HFFc6 (cell line): ENCODE measurements around the gene TM4SF4. TPM values are rescaled to one million over a fixed set of nuclear protein-coding genes. Genes with fewer than 3 reads are reported as not detected.

ENCODE experiments used
- DNase-seq: peaks from one replicate; pipeline ENCODE4 v3.0.0-alpha.2; 2018
- H3K27ac Mint-ChIP-seq: 2 replicates; pipeline ENCODE4 v1.8.0; 2020; ENCODE audit warnings: mild to moderate bottlenecking, mixed read lengths
- H3K27me3 Mint-ChIP-seq: 2 replicates; pipeline ENCODE4 v1.8.0; 2021; ENCODE audit warnings: mild to moderate bottlenecking, moderate library complexity, mixed read lengths; ENCODE audit not compliant: insufficient read depth
- H3K36me3 Mint-ChIP-seq: 2 replicates; pipeline ENCODE4 v1.8.0; 2021; ENCODE audit warnings: low read depth, mixed read lengths
- H3K4me1 Mint-ChIP-seq: 2 replicates; pipeline ENCODE4 v1.8.0; 2020; ENCODE audit warnings: low read depth, mixed read lengths
- H3K4me3 Mint-ChIP-seq: 2 replicates; pipeline ENCODE4 v1.8.0; 2020; ENCODE audit warnings: mild to moderate bottlenecking, moderate library complexity, mixed read lengths
- H3K9me3 Mint-ChIP-seq: 2 replicates; pipeline ENCODE4 v1.8.0; 2020; ENCODE audit warnings: mild to moderate bottlenecking, mixed read lengths
- CTCF ChIP-seq: fragments of 200-600 bp; sonication (generic); IDR thresholded peaks from 2 replicates; pipeline ENCODE4 v1.5.0; 2021; ENCODE audit warnings: antibody characterized with exemption, mild to moderate bottlenecking
- total RNA-seq, 6 experiments: library from RNA; stranded (reverse); fragmentation: NEBNext Ultra II Directional; extraction: Animal tissue kit (Norgen Biotek cat#: 25700); gene quantifications; 2 replicates in 1 of 6; 3 replicates in 5 of 6; pipeline ENCODE4 v1.2.3, GENCODE V29; 2021

Gene TM4SF4
- total RNA-seq, 6 experiments from 2014 or later, result 0.25 to 1.3 (median 0.63) TPM

DNA sequence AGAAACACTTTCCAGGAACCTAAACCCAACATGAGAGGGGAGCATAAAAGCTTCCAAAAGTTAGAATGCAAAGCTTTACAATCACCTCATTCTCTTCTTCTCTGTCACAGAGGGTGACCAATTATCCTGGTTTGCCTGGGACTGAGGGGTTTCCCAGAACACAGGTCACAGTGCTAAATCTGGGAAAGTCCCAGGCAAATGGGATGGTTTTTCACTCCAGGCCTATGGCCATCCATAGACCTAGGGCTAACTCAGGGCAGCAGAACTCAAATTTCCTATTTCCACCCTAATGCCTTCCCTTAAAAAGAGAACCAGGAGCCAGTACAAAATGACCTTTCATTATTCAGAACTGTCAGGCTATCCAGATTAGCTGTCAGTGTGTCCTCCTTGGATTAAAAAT is 77.0 kb downstream of the TM4SF4 start:
- Mint-ChIP-seq H3K4me3 (no peak overlapping the region), H3K9me3 (no peaks in the 10 kb centered on the region), H3K27me3 (peaks cover 1% of the 10 kb centered on the region), H3K27ac (no peak overlapping the region), H3K36me3 (peaks cover 13% of the 10 kb centered on the region), H3K4me1 (peaks cover 72% of the 10 kb centered on the region)
- TF ChIP-seq CTCF, result no peak
- no peak for DNase-seq

- peaks cover 13% of the 10 kb centered on the region for H3K36me3 Mint-ChIP-seq
- no peaks in the 10 kb centered on the region for H3K9me3 Mint-ChIP-seq
- DNase-seq, result no peak
- H3K4me3 Mint-ChIP-seq, result no peak overlapping the region
- H3K27me3 Mint-ChIP-seq, result peaks cover 1% of the 10 kb centered on the region; the same call in 1 of the 2 replicates
- no peak for TF ChIP-seq CTCF
- peak overlapping the region; percentile 91 for H3K27ac Mint-ChIP-seq
- H3K4me1 Mint-ChIP-seq, result peaks cover 62% of the 10 kb centered on the region
Observed at GRCh38 chr3:149552700-149553099, 78.2 kb downstream of the TM4SF4 start.

Other genes with a start within 250 kb of the TM4SF4 start
- gene TM4SF18, start 141.1 kb upstream of the TM4SF4 start, total RNA-seq, result under 1 TPM in 4 of 6 experiments, not detected in 2; 0.05 to 0.19 (median 0.09) TPM
- gene TM4SF1, start 97.0 kb upstream of the TM4SF4 start, total RNA-seq, result 10 to 100 TPM in 4 of 6 experiments, 1 to 10 TPM in 2; 6.5 to 80.1 (median 74.8) TPM
- gene WWTR1, start 183.3 kb downstream of the TM4SF4 start, total RNA-seq, result 10 to 100 TPM; 41.5 to 49.7 (median 45.5) TPM